ENCODE results near the gene H2AZ2. TPM values are rescaled to one million over a fixed set of nuclear protein-coding genes. Genes with fewer than 3 reads are reported as not detected.

H2AZ2 gene
- total RNA-seq (110 TPM), polyA plus RNA-seq (ENCODE audit: insufficient read depth in 1 of 8, insufficient read length in 8 of 8, low replicate concordance in 1 of 8) (100 to 1,000 TPM; 118 to 185 (median 142) TPM)
- long read RNA-seq, donor 1, transcript H2AFV-202 (5 exons, 752 nt), result major isoform, 24 of 44 reads
- long read RNA-seq, donor 1, transcript H2AFV-205 (4 exons, 628 nt), result minor isoform, 5 of 44 reads
- long read RNA-seq, donor 1, partial matches to known transcripts, result 7 of 44 reads
- long read RNA-seq, donor 1, other reads (novel, unspliced or antisense), result 0 of 44 reads
- long read RNA-seq, donor 2, transcript H2AFV-202 (5 exons, 752 nt), result major isoform, 5 of 5 reads
- long read RNA-seq, donor 2, partial matches to known transcripts, result 0 of 5 reads
- long read RNA-seq, donor 2, other reads (novel, unspliced or antisense), result 0 of 5 reads
- long read RNA-seq, donor 3, transcript H2AFV-202 (5 exons, 752 nt), result major isoform, 65 of 115 reads
- long read RNA-seq, donor 3, partial matches to known transcripts, result 37 of 115 reads
- long read RNA-seq, donor 3, other reads (novel, unspliced or antisense), result 0 of 115 reads
- long read RNA-seq, donor 4, transcript H2AFV-202 (5 exons, 752 nt), result major isoform, 38 of 57 reads
- long read RNA-seq, donor 4, transcript H2AFV-201 (5 exons, 3,804 nt), result minor isoform, 6 of 57 reads
- long read RNA-seq, donor 4, partial matches to known transcripts, result 7 of 57 reads
- long read RNA-seq, donor 4, other reads (novel, unspliced or antisense), result 0 of 57 reads
- long read RNA-seq, donor 5, transcript H2AFV-202 (5 exons, 752 nt), result major isoform, 98 of 191 reads
- long read RNA-seq, donor 5, transcript H2AFV-201 (5 exons, 3,804 nt), result minor isoform, 6 of 191 reads
- long read RNA-seq, donor 5, transcript H2AFV-205 (4 exons, 628 nt), result minor isoform, 7 of 191 reads
- long read RNA-seq, donor 5, transcript H2AFV-204 (4 exons, 687 nt), result minor isoform, 6 of 191 reads
- long read RNA-seq, donor 5, partial matches to known transcripts, result 65 of 191 reads
- long read RNA-seq, donor 5, other reads (novel, unspliced or antisense), result 0 of 191 reads
- long read RNA-seq, donor 6, transcript H2AFV-202 (5 exons, 752 nt), result major isoform, 68 of 115 reads
- long read RNA-seq, donor 6, partial matches to known transcripts, result 34 of 115 reads
- long read RNA-seq, donor 6, other reads (novel, unspliced or antisense), result 0 of 115 reads
- long read RNA-seq, donor 7, transcript H2AFV-202 (5 exons, 752 nt), result major isoform, 64 of 117 reads
- long read RNA-seq, donor 7, partial matches to known transcripts, result 40 of 117 reads
- long read RNA-seq, donor 7, other reads (novel, unspliced or antisense), result 0 of 117 reads
- long read RNA-seq, donor 8, transcript H2AFV-202 (5 exons, 752 nt), result major isoform, 49 of 84 reads
- long read RNA-seq, donor 8, partial matches to known transcripts, result 29 of 84 reads
- long read RNA-seq, donor 8, other reads (novel, unspliced or antisense), result 0 of 84 reads
- long read RNA-seq, donor 9, transcript H2AFV-202 (5 exons, 752 nt), result major isoform, 42 of 79 reads
- long read RNA-seq, donor 9, partial matches to known transcripts, result 27 of 79 reads
- long read RNA-seq, donor 9, other reads (novel, unspliced or antisense), result 0 of 79 reads
- long read RNA-seq, donor 10, transcript H2AFV-202 (5 exons, 752 nt), result major isoform, 57 of 165 reads
- long read RNA-seq, donor 10, transcript H2AFV-204 (4 exons, 687 nt), result minor isoform, 8 of 165 reads
- long read RNA-seq, donor 10, transcript H2AFV-201 (5 exons, 3,804 nt), result minor isoform, 5 of 165 reads
- long read RNA-seq, donor 10, partial matches to known transcripts, result 86 of 165 reads
- long read RNA-seq, donor 10, other reads (novel, unspliced or antisense), result 0 of 165 reads
- long read RNA-seq, donor 11, transcript H2AFV-202 (5 exons, 752 nt), result major isoform, 33 of 102 reads
- long read RNA-seq, donor 11, partial matches to known transcripts, result 63 of 102 reads
- long read RNA-seq, donor 11, other reads (novel, unspliced or antisense), result 0 of 102 reads

DNA sequence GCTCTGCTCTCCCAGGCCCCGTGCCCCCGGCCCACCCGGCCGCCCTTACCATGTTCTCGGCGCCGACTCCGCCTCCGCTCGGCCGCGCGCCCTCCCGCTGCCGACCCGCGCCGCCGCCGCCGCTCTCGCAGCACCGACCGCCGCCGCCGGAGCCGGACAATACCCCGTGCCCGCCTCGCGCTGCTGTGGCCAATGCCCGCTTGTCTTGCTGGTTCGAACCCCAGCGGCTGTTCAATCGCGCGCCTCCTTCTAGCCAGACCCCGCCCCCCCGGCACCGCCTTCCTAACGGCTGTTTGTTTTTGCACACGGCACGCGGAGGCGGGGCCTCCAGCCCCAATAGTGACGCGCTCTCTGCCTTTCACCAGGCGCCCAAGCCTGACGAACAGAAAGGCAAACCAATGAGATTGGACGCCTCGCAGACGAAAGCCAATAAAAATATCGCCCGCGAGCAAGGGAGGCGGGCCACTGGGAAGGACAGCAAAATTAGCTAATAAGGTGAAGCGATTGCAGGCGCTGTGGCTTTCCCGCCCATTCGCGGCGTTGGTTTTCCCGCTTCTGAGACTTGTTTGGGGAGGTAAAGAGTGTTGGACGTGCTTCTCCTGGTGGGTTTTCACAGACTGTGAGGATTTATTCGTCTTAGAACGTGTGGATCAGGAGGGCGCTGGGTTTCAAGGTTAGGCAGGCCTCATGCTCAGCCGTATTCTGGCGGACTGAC, at the start of gene H2AZ2:
TSS of gene H2AZ2 (minus strand) at position 168 of the 715 bp plus-strand sequence. CDS start at position 52, 116 bp downstream.
- DNase-seq, result peak; percentile 100
- Histone ChIP-seq H3K27me3 (ENCODE audit: control insufficient read depth, insufficient read depth, low read length) (no peaks in the 10 kb centered on the region), H3K9me3 (replicated peaks; ENCODE audit: control insufficient read depth, low read depth, low read length) (no peaks in the 10 kb centered on the region), H3K36me3 (ENCODE audit: control insufficient read depth, insufficient read depth, low read length) (no peaks in the 10 kb centered on the region), H3K27ac (ENCODE audit: low read length) (peak within 1 kb of the TSS; percentile 99), H3K4me3 (ENCODE audit: low read length) (peak within 1 kb of the TSS; percentile 72), H3K4me1 (ENCODE audit: control insufficient read depth, insufficient read depth, low read length) (peaks cover 10% of the 10 kb centered on the region)
- WGBS (ENCODE audit: insufficient coverage), result 0% methylated on average over 69 of the region's 70 CpGs

DNA sequence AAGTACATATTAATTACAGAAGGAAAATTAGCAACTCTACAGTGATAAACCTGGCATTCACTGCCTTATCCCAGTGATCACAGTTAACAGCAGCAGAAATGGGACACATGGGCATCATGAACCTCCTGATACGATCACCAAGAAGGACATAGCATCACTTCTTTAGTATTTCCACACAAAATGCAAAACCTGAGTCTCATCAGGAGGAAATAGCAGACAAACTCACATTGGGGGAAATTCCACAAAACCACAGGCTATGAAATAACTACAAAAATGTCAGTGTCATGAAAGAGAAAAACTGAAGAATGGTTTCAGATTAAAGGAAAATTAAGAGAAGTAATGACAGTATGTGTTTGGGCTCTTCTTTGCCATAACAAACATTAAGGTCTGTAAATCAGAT, 49.4 kb upstream of the H2AZ2 start:
- Histone ChIP-seq H3K9me3 (replicated peaks; ENCODE audit: control insufficient read depth, low read depth, low read length) (no peaks in the 10 kb centered on the region), H3K36me3 (ENCODE audit: control insufficient read depth, insufficient read depth, low read length) (no peaks in the 10 kb centered on the region), H3K4me1 (ENCODE audit: control insufficient read depth, insufficient read depth, low read length) (peaks cover 34% of the 10 kb centered on the region), H3K27ac (ENCODE audit: low read length) (no peak overlapping the region), H3K4me3 (ENCODE audit: low read length) (no peak overlapping the region), H3K27me3 (ENCODE audit: control insufficient read depth, insufficient read depth, low read length) (no peaks in the 10 kb centered on the region)
- no CpG with 5 or more reads among the region's 1 CpG for WGBS (ENCODE audit: insufficient coverage)
- no peak for DNase-seq

GRCh38 chr7:44894888-44895580, 47.1 kb upstream of the H2AZ2 start:
- Histone ChIP-seq H3K4me1 (ENCODE audit: control insufficient read depth, insufficient read depth, low read length) (peaks cover 53% of the 10 kb centered on the region), H3K4me3 (ENCODE audit: low read length) (no peak overlapping the region), H3K27me3 (ENCODE audit: control insufficient read depth, insufficient read depth, low read length) (no peaks in the 10 kb centered on the region), H3K36me3 (ENCODE audit: control insufficient read depth, insufficient read depth, low read length) (no peaks in the 10 kb centered on the region), H3K27ac (ENCODE audit: low read length) (peak overlapping the region; percentile 87), H3K9me3 (replicated peaks; ENCODE audit: control insufficient read depth, low read depth, low read length) (no peaks in the 10 kb centered on the region)
- peak; percentile 92 for DNase-seq
- 36% methylated on average over 2 of the region's 4 CpGs for WGBS (ENCODE audit: insufficient coverage)

- no peaks in the 10 kb centered on the region for H3K9me3 ChIP-seq (replicated peaks; ENCODE audit: control insufficient read depth, low read depth, low read length)
- H3K27me3 ChIP-seq (ENCODE audit: control insufficient read depth, insufficient read depth, low read length), result no peaks in the 10 kb centered on the region
- peak overlapping the region; percentile 87 for H3K27ac ChIP-seq (ENCODE audit: low read length)
- 25% methylated on average over 6 of the region's 8 CpGs for WGBS (ENCODE audit: insufficient coverage)
- H3K36me3 ChIP-seq (ENCODE audit: control insufficient read depth, insufficient read depth, low read length), result no peaks in the 10 kb centered on the region
- H3K4me3 ChIP-seq (ENCODE audit: low read length), result no peak overlapping the region
- peak; percentile 60 for DNase-seq
- H3K4me1 ChIP-seq (ENCODE audit: control insufficient read depth, insufficient read depth, low read length), result peaks cover 64% of the 10 kb centered on the region
Observed at GRCh38 chr7:44893710-44894234, 45.9 kb upstream of the H2AZ2 start.

GRCh38 chr7:44891791-44892190, 43.9 kb upstream of the H2AZ2 start:
- H3K27ac ChIP-seq (ENCODE audit: low read length), result no peak overlapping the region
- no peaks in the 10 kb centered on the region for H3K36me3 ChIP-seq (ENCODE audit: control insufficient read depth, insufficient read depth, low read length)
- H3K4me3 ChIP-seq (ENCODE audit: low read length), result no peak overlapping the region
- H3K27me3 ChIP-seq (ENCODE audit: control insufficient read depth, insufficient read depth, low read length), result no peaks in the 10 kb centered on the region
- no peaks in the 10 kb centered on the region for H3K9me3 ChIP-seq (replicated peaks; ENCODE audit: control insufficient read depth, low read depth, low read length)
- no CpG with 5 or more reads among the region's 1 CpG for WGBS (ENCODE audit: insufficient coverage)
- no peak for DNase-seq
- H3K4me1 ChIP-seq (ENCODE audit: control insufficient read depth, insufficient read depth, low read length), result peaks cover 64% of the 10 kb centered on the region

DNA sequence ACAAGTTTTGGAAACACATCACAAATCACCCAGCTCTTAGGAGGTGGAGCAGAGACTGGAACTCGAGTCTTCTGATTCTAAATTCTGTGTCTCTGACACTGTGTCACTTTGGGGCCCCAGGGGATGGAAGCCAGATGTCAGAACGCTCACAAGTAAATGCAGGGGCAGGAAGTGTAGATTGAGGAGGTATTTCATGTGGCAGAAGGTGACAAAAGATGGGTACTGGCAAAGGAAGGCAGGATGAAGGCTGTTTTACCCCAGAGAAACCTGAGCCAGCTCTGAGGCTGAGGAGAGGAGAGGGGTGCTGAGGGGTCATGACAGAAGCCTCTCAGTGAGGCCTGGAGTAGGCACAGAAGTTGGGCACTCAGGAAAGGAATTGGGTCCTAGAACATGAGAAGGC, 43.5 kb upstream of the H2AZ2 start:
- no peak overlapping the region for H3K4me3 ChIP-seq (ENCODE audit: low read length)
- no peaks in the 10 kb centered on the region for H3K9me3 ChIP-seq (replicated peaks; ENCODE audit: control insufficient read depth, low read depth, low read length)
- no peaks in the 10 kb centered on the region for H3K36me3 ChIP-seq (ENCODE audit: control insufficient read depth, insufficient read depth, low read length)
- no peaks in the 10 kb centered on the region for H3K27me3 ChIP-seq (ENCODE audit: control insufficient read depth, insufficient read depth, low read length)
- 0% methylated on average over 1 of the region's 2 CpGs for WGBS (ENCODE audit: insufficient coverage)
- peaks cover 67% of the 10 kb centered on the region for H3K4me1 ChIP-seq (ENCODE audit: control insufficient read depth, insufficient read depth, low read length)
- no peak overlapping the region for H3K27ac ChIP-seq (ENCODE audit: low read length)
- no peak for DNase-seq

DNA sequence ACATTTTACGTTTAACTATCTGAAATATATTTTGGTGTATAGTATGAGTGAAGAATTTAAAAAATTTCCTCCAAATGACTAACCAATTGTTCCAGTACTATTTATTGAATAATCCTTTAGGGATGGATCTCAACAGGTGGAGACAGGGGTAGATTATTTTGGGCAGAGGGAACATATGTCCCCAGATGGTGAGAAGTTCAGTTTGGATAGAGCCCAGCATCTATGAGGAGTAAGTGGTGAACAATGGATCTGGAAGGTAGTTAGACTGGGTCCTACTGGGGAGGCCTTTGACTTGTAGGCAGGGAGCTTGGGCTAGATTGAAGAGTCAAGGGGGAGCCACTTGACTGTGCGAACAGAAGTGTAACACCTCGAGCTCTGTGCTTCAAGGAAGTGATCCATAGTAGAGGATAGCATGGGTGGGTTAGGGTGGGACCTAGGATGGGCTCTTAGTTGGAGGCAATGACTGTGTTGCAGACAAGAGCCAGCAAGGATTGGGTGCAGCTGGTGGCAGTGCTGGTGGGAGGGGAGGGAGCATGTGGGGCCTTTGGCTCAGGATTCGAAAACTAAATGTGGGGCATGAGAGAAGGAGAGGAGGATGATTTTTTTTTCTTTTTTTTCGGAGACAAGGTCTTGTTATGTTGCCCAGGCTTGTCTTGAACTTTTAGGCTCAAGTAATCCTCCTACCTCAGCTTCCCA, 41.3 kb upstream of the H2AZ2 start:
- Histone ChIP-seq H3K4me3 (ENCODE audit: low read length) (no peak overlapping the region), H3K9me3 (replicated peaks; ENCODE audit: control insufficient read depth, low read depth, low read length) (no peaks in the 10 kb centered on the region), H3K27ac (ENCODE audit: low read length) (peak overlapping the region; percentile 79), H3K36me3 (ENCODE audit: control insufficient read depth, insufficient read depth, low read length) (peaks cover under 1% of the 10 kb centered on the region), H3K27me3 (ENCODE audit: control insufficient read depth, insufficient read depth, low read length) (no peaks in the 10 kb centered on the region), H3K4me1 (ENCODE audit: control insufficient read depth, insufficient read depth, low read length) (peaks cover 58% of the 10 kb centered on the region)
- DNase-seq, result peak; percentile 57
- 81% methylated on average over 2 of the region's 5 CpGs for WGBS (ENCODE audit: insufficient coverage)

- H3K9me3 ChIP-seq (replicated peaks; ENCODE audit: control insufficient read depth, low read depth, low read length), result no peaks in the 10 kb centered on the region
- H3K4me3 ChIP-seq (ENCODE audit: low read length), result no peak overlapping the region
- no peak overlapping the region for H3K27ac ChIP-seq (ENCODE audit: low read length)
- no CpG with 5 or more reads among the region's 6 CpGs for WGBS (ENCODE audit: insufficient coverage)
- no peak for DNase-seq
- peaks cover 53% of the 10 kb centered on the region for H3K4me1 ChIP-seq (ENCODE audit: control insufficient read depth, insufficient read depth, low read length)
- peaks cover 13% of the 10 kb centered on the region for H3K36me3 ChIP-seq (ENCODE audit: control insufficient read depth, insufficient read depth, low read length)
- no peaks in the 10 kb centered on the region for H3K27me3 ChIP-seq (ENCODE audit: control insufficient read depth, insufficient read depth, low read length)
Observed at GRCh38 chr7:44887293-44887692, 39.4 kb upstream of the H2AZ2 start.
